Vagina (tissue), 2 donors: ENCODE data around the gene SUPT5H. TPM values are rescaled to one million over a fixed set of nuclear protein-coding genes. Genes with fewer than 3 reads are reported as not detected.
A peak's percentile ranks its signal among the peaks of the same experiment; 100 is the strongest.

Experiments
- DNase-seq, 2 donors: peaks; one replicate each; pipeline ENCODE4 v3.0.0-alpha.2; 2017; ENCODE audit errors: extremely low spot score in 2 of 2
- H3K27ac ChIP-seq: fragments of 200-600 bp; sonication (generic); one replicate; pipeline ENCODE4 v1.5.1; 2019
- H3K27me3 ChIP-seq: fragments of 200-600 bp; sonication (generic); one replicate; pipeline ENCODE4 v1.5.1; 2019
- H3K36me3 ChIP-seq, 2 donors: fragments of 200-600 bp; sonication (generic); one replicate each; pipeline ENCODE4 v1.5.1; 2017 to 2019
- H3K4me1 ChIP-seq: fragments of 200-600 bp; sonication (generic); one replicate; pipeline ENCODE4 v1.5.1; 2019
- H3K4me3 ChIP-seq, 2 donors: fragments of 200-600 bp; sonication (generic); 1 replicate in 1 of 2; 2 replicates in 1 of 2; pipeline ENCODE4 v1.5.1; 2016 to 2019
- H3K9me3 ChIP-seq: fragments of 200-600 bp; sonication (generic); one replicate; pipeline ENCODE4 v1.5.1; 2019
- POLR2A ChIP-seq, 2 donors: fragments of 450-650 bp; IDR thresholded peaks; one replicate each; pipeline ENCODE4 v1.6.1; 2017; ENCODE audit warnings: antibody characterized with exemption in 2 of 2, mild to moderate bottlenecking in 2 of 2, moderate library complexity in 2 of 2
- POLR2AphosphoS5 ChIP-seq, 2 donors: sonication (generic); formaldehyde crosslinking; IDR thresholded peaks; one replicate each; pipeline ENCODE4 v1.9.0; 2017; ENCODE audit warnings: antibody characterized with exemption in 2 of 2, mild to moderate bottlenecking in 2 of 2, low read depth in 1 of 2; ENCODE audit not compliant: insufficient read depth in 1 of 2
- intact Hi-C: fragments of 100-400 bp; cut with DNase I; formaldehyde crosslinking; loops from one replicate; pipeline ENCODE4 v1.15.1; 2023
- total RNA-seq: library from RNA; depleted of rRNA; stranded (reverse); fragments of >200 nt; gene quantifications from one replicate; pipeline ENCODE4 v1.2.3, GENCODE V29; 2016
- TF ChIP-seq, protein P1 (sequence below), 3 experiments: fragments of 450-650 bp in 2 of 3; fragments of 200-600 bp in 1 of 3; sonication (generic) in 1 of 3; IDR thresholded peaks; one replicate each; pipeline ENCODE4 v1.5.1; 2017 to 2019; ENCODE audit warnings: antibody characterized with exemption in 3 of 3, mild to moderate bottlenecking in 2 of 3, moderate library complexity in 2 of 3

SUPT5H gene
- total RNA-seq, 1 donor from 2014 or later, result 113 TPM

DNA sequence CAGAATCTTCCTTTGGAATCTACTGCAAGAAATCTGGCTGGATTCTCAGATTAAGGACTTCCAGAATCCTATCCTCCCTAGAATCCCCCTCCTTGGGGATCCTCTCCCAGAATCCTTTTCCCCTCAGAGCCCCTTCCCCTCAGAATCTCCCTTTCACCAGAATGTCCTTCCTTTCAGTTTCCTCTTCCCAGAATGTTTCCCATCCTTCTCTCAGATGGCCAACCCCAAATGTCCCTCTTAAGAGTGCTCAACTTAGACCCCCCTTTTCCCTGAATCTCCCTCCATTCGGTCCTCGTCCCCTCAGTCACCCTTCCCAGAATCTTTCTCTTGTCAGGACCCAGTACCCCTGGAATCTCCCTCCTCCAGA, 9.0 kb upstream of the SUPT5H start:
- no peaks in the 10 kb centered on the region for H3K27me3 ChIP-seq
- no peak for TF ChIP-seq POLR2A (IDR thresholded peaks at IDR 0.05)
- TF ChIP-seq, protein P1, sequence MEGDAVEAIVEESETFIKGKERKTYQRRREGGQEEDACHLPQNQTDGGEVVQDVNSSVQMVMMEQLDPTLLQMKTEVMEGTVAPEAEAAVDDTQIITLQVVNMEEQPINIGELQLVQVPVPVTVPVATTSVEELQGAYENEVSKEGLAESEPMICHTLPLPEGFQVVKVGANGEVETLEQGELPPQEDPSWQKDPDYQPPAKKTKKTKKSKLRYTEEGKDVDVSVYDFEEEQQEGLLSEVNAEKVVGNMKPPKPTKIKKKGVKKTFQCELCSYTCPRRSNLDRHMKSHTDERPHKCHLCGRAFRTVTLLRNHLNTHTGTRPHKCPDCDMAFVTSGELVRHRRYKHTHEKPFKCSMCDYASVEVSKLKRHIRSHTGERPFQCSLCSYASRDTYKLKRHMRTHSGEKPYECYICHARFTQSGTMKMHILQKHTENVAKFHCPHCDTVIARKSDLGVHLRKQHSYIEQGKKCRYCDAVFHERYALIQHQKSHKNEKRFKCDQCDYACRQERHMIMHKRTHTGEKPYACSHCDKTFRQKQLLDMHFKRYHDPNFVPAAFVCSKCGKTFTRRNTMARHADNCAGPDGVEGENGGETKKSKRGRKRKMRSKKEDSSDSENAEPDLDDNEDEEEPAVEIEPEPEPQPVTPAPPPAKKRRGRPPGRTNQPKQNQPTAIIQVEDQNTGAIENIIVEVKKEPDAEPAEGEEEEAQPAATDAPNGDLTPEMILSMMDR (IDR thresholded peaks at IDR 0.05), result no peak
- TF ChIP-seq POLR2AphosphoS5 (IDR thresholded peaks at IDR 0.05; ENCODE audit: insufficient read depth in 1 of 2, low read depth in 1 of 2), result no peak
- H3K27ac ChIP-seq, result peak overlapping the region; percentile 75
- no peaks in the 10 kb centered on the region for H3K9me3 ChIP-seq
- intact Hi-C loops, result no loop called here
- H3K4me3 ChIP-seq, result peak overlapping the region; percentile 74 to 86
- peaks cover 7 to 35% of the 10 kb centered on the region in 2 donors for H3K36me3 ChIP-seq
- no peak for DNase-seq
- H3K4me1 ChIP-seq, result peaks cover 37% of the 10 kb centered on the region

DNA sequence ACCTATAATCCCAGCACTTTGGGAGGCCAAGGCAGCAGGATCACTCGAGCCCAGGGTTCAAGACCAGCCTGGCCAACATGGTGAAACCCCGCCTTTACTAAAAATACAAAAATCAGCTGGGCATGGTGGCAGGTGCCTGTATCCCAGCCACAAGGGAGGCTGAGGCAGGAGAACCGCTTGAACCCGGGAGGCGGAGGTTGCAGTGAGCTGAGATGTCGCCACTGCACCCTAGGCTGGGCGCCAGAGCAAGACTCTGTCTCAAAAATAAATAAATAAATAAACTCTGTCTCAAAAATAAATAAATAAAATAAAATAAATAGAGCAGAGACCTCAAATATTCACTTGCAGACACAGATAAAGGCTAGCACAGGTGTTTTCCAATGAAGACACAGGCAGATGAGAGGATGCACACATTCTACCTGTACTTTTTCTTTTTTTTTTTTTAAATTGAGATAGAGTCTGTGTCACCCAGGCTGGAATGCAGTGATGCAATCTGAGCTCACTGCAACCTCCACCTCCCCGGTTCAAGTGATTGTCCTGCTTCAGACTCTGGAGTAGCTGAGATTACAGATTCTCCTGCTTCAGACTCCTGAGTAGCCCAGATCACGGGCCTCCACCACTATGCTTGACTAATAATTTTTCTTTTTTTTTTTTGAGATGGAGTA, 7.0 kb upstream of the SUPT5H start:
- Histone ChIP-seq H3K27me3 (no peaks in the 10 kb centered on the region), H3K4me1 (peaks cover 28% of the 10 kb centered on the region), H3K36me3 (peaks cover 0 to 14% of the 10 kb centered on the region in 2 donors), H3K4me3 (no peak overlapping the region), H3K27ac (no peak overlapping the region), H3K9me3 (no peaks in the 10 kb centered on the region)
- DNase-seq, result no peak
- TF ChIP-seq POLR2A (IDR thresholded peaks at IDR 0.05) (no peak), POLR2AphosphoS5 (IDR thresholded peaks at IDR 0.05; ENCODE audit: insufficient read depth in 1 of 2, low read depth in 1 of 2) (no peak)
- TF ChIP-seq, protein P1 (IDR thresholded peaks at IDR 0.05), result no peak
- intact Hi-C loops, result no loop called here

DNA sequence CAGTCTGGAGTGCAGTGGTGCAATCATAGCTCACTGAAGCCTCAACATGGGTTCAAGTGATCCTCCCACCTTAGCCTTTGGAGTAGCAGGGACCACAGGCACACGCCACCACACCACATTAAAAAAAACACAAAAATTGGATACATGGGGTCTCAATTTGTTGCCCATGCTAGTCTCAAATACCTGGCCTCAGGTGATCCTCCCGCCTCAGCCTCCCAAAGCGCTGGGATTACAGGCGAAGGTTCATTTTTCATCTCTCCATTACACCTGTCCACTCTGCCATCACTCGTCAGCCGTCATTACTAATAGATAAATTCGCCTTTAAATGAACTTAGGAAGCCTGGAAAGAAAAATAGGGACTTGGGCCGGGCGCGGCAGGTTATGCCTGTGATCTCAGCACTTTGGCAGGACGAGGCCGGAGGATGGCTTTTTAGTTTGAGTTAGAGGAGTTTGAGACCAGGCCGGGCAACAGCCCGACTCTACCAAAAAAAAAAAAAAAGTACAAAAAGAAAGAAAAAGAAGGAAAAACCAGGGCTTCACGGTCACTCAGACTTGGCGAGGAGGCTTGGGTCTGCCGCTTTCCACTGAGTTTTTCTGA, 685 bp upstream of the SUPT5H start:
- Histone ChIP-seq H3K4me3 (peak overlapping the region; percentile 64 to 97), H3K27ac (peak overlapping the region; percentile 95), H3K9me3 (no peaks in the 10 kb centered on the region), H3K36me3 (no peaks in the 10 kb centered on the region), H3K4me1 (peaks cover 48% of the 10 kb centered on the region), H3K27me3 (no peaks in the 10 kb centered on the region)
- no peak for DNase-seq
- TF ChIP-seq, protein P1 (IDR thresholded peaks at IDR 0.05), result no peak
- no peak for TF ChIP-seq POLR2AphosphoS5 (IDR thresholded peaks at IDR 0.05; ENCODE audit: insufficient read depth in 1 of 2, low read depth in 1 of 2)
- intact Hi-C loops, result loop anchor here (5.0 kb wide), 1 partner anchor 47 kb away; no protein-coding TSS in a partner anchor

DNA sequence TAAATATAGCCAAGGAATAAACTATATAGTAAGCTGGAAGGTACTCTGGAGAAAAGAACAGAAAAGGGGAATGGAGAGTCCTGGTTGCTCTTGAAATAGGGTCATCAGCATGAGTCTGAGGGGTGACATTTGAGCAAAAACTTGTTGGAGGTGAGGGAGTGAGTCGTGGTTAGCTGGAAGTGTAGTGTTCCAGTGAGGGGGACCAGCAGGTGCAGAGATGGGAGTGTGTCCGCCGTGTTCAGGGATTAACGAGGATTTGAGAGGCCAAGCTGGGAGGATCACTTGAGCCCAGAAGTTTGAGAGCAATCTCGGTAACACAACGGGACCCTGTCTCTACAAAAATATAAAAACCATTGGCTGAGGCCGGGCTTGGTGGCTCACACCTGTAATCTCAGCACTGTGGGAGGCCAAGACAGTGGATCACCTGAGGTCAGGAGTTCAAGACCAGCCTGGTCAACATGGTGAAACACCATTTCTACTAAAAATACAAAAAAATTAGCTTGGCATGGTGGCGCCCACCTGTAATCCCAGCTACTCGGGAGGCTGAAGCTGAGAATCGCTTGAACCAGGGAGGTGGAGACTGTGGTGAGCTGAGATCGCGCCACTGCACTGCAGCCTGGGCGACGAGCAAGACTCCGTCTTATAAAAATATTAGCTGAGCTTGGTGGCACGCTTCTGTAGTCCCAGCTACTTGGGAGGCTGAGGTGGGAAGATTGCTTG, 1.1 kb downstream of the SUPT5H start:
- intact Hi-C loops, result no loop called here
- peaks cover 51% of the 10 kb centered on the region for H3K4me1 ChIP-seq

More for the DNA sequence above, 1.1 kb downstream of the SUPT5H start:
- no peaks in the 10 kb centered on the region for H3K9me3 ChIP-seq
- DNase-seq, result no peak
- TF ChIP-seq, protein P1 (IDR thresholded peaks at IDR 0.05), result no peak
- TF ChIP-seq POLR2AphosphoS5 (IDR thresholded peaks at IDR 0.05; ENCODE audit: insufficient read depth in 1 of 2, low read depth in 1 of 2) (no peak), POLR2A (IDR thresholded peaks at IDR 0.05) (no peak)
- no peaks in the 10 kb centered on the region for H3K27me3 ChIP-seq
- peak overlapping the region; percentile 64 to 97 for H3K4me3 ChIP-seq
- H3K27ac ChIP-seq, result peak overlapping the region; percentile 95
- no peaks in the 10 kb centered on the region for H3K36me3 ChIP-seq
